Endothelial cell of umbilical vein (primary cell): ENCODE data around the gene KDM4B. TPM values are rescaled to one million over a fixed set of nuclear protein-coding genes. Genes with fewer than 3 reads are reported as not detected.
"Not testable (repeated sequence)": the region's sequence is repeated elsewhere in the genome, so short reads cannot be mapped to it uniquely, and the experiment has no call there.

Experiments
- BruUV-seq: library from RNA; stranded (reverse); fragments of 400-500 nt; replicated peaks from 2 replicates; lab custom pipeline; 2021; lab: Mats Ljungman, UMichigan
- CTCF ChIA-PET: fragments of 300-600, 350-600 bp; sonication (Branson Sonifier 250); formaldehyde crosslinking; loops from one replicate; lab custom pipeline; 2021; ENCODE audit warnings: antibody characterized with exemption, inconsistent platforms; lab: Charles Lee
- POLR2A ChIA-PET: fragments of 300-600, 350-600 bp; sonication (Branson Sonifier 250); formaldehyde crosslinking; loops from one replicate; lab custom pipeline; 2021; ENCODE audit warnings: antibody characterized with exemption, inconsistent platforms; lab: Charles Lee
- DNase-seq: peaks from one replicate; pipeline ENCODE4 v3.0.0-alpha.2; 2011; ENCODE audit warnings: low read depth, low spot score
- FAIRE-seq: peaks from 2 replicates; lab custom pipeline; 2011; peaks lifted over from hg19 to GRCh38; lab: Jason Lieb, UNC
- H2AFZ ChIP-seq: 2 replicates; pipeline ENCODE4 v1.6.0; 2012; ENCODE audit warnings: low read depth, low read length, control low read depth, inconsistent platforms
- H3K27ac ChIP-seq: 2 replicates; pipeline ENCODE4 v1.5.1; 2011; ENCODE audit warnings: low read depth, mild to moderate bottlenecking, control low read depth, low read length, moderate library complexity; ENCODE audit not compliant: insufficient read depth
- H3K27me3 ChIP-seq, 2 experiments: 2 replicates each; pipeline versions ENCODE4 v1.6.0 to v1.6.1; 2011; ENCODE audit warnings: low read length in 2 of 2, mixed read lengths in 1 of 2; ENCODE audit not compliant: control insufficient read depth in 2 of 2, insufficient read depth in 2 of 2
- H3K36me3 ChIP-seq, 2 experiments: 2 replicates in 1 of 2; 3 replicates in 1 of 2; pipeline ENCODE4 v1.5.1; 2011; ENCODE audit warnings: low read length in 2 of 2, mild to moderate bottlenecking in 1 of 2, moderate library complexity in 1 of 2; ENCODE audit not compliant: control insufficient read depth in 2 of 2, insufficient read depth in 2 of 2; ENCODE audit errors: extremely low read depth in 1 of 2
- H3K4me1 ChIP-seq: 3 replicates; pipeline ENCODE4 v1.5.1; 2011; ENCODE audit warnings: mild to moderate bottlenecking, low read length; ENCODE audit not compliant: control insufficient read depth, insufficient read depth; ENCODE audit errors: extremely low read depth
- H3K4me2 ChIP-seq: 2 replicates; pipeline ENCODE4 v1.6.1; 2011; ENCODE audit warnings: low read length, control low read depth, mixed read lengths; ENCODE audit not compliant: insufficient read depth
- H3K4me3 ChIP-seq, 3 experiments: fragments of 200-600 bp in 1 of 3; sonication (generic), shearing (Covaris generic) in 1 of 3; replicated peaks in 1 of 3; 2 replicates each; pipeline ENCODE4 v1.5.1; 2011 to 2016; ENCODE audit warnings: control low read depth in 3 of 3, low read length in 3 of 3, mild to moderate bottlenecking in 2 of 3, inconsistent platforms in 1 of 3, low read depth in 1 of 3, moderate library complexity in 1 of 3; ENCODE audit not compliant: insufficient read depth in 1 of 3
- H3K79me2 ChIP-seq: 2 replicates; pipeline ENCODE4 v1.6.0; 2012; ENCODE audit warnings: low read length, inconsistent platforms; ENCODE audit not compliant: control insufficient read depth, insufficient read depth
- H3K9ac ChIP-seq: replicated peaks from 2 replicates; pipeline ENCODE3; 2011; ENCODE audit warnings: low read length, control low read depth; ENCODE audit not compliant: insufficient read depth; ENCODE audit errors: extremely low read depth
- H3K9me1 ChIP-seq: replicated peaks from 3 replicates; pipeline ENCODE4 v1.6.0; 2011; ENCODE audit warnings: mild to moderate bottlenecking, low read length; ENCODE audit not compliant: control insufficient read depth, insufficient read depth; ENCODE audit errors: extremely low read depth
- H3K9me3 ChIP-seq: replicated peaks from 2 replicates; pipeline ENCODE4 v1.5.1; 2012; ENCODE audit warnings: low read length, inconsistent platforms; ENCODE audit not compliant: control insufficient read depth, insufficient read depth
- H4K20me1 ChIP-seq: replicated peaks from 2 replicates; pipeline ENCODE3; 2011; ENCODE audit warnings: mild to moderate bottlenecking, low read length; ENCODE audit not compliant: control insufficient read depth, insufficient read depth; ENCODE audit errors: extremely low read depth
- dilution Hi-C: fragments of 300-500 bp; cut with MboI; formaldehyde crosslinking; loops from one replicate; pipeline ENCODE4 v1.15.0; 2019; ENCODE audit warnings: low sequenced_read_pairs; ENCODE audit not compliant: extremely low pct_ligation_motif_present
- intact Hi-C: fragments of 100-400 bp; cut with micrococcal nuclease; formaldehyde crosslinking; loops from one replicate; pipeline ENCODE4 v1.10.0; 2022
- polyA plus RNA-seq, 4 experiments: library from polyadenylated mRNA; depleted of rRNA in 3 of 4; stranded (reverse) in 3 of 4; unstranded in 1 of 4; fragments of >200 nt; gene quantifications; 2 replicates each; pipeline versions ENCODE4 v1.2.1 to v1.2.3, GENCODE V29; 2011 to 2012; ENCODE audit warnings: missing spikeins in 1 of 4
- total RNA-seq: library from RNA; stranded (reverse); gene quantifications from 2 replicates; pipeline ENCODE4 v1.2.3, GENCODE V29; 2021

The KDM4B gene
- total and polyA plus RNA-seq, 2 donors (not counting 3 experiments of a cell fraction or from before 2014, with no cell fraction given): 12.4 to 37.2 TPM

- H3K9me1 ChIP-seq, POLR2A ChIA-PET, DNase-seq, H3K4me1 ChIP-seq, FAIRE-seq, H3K9me3 ChIP-seq, H3K27me3 ChIP-seq, H3K4me2 ChIP-seq, intact Hi-C loops, H3K36me3 ChIP-seq, BruUV-seq, H2AFZ ChIP-seq, H3K9ac ChIP-seq, H3K27ac ChIP-seq, H4K20me1 ChIP-seq, dilution Hi-C loops, H3K4me3 ChIP-seq: not testable (repeated sequence)
- CTCF ChIA-PET: interaction anchor here (1.0 kb wide), 1 partner anchor 12 kb away, joined by 5 read pairs; no protein-coding TSS in a partner anchor
- peaks cover 18% of the 10 kb centered on the region for H3K79me2 ChIP-seq
These were observed 27.2 kb upstream of the KDM4B start for GRCh38 chr19:4941638-4942169.

- CTCF ChIA-PET: interaction anchor here (1.9 kb wide), 1 partner anchor 81 kb away, joined by 5 read pairs; no protein-coding TSS in a partner anchor
- DNase-seq, H3K4me2 ChIP-seq, dilution Hi-C loops, H3K79me2 ChIP-seq, H3K4me1 ChIP-seq, H3K9ac ChIP-seq, POLR2A ChIA-PET, H3K9me3 ChIP-seq, H2AFZ ChIP-seq, H3K36me3 ChIP-seq, H3K4me3 ChIP-seq, H3K9me1 ChIP-seq, intact Hi-C loops, BruUV-seq, H3K27ac ChIP-seq, H3K27me3 ChIP-seq, H4K20me1 ChIP-seq, FAIRE-seq: not testable (repeated sequence)
These were observed 18.3 kb upstream of the KDM4B start for GRCh38 chr19:4950650-4951049.
